ENCODE data around the gene CDH19. TPM values are rescaled to one million over a fixed set of nuclear protein-coding genes. Genes with fewer than 3 reads are reported as not detected.
"Not testable (repeated sequence)": the region's sequence is repeated elsewhere in the genome, so short reads cannot be mapped to it uniquely, and the experiment has no call there.

Gene CDH19
- total and polyA plus RNA-seq, 12 donors, result 7.2 to 35.8 (median 13.8) TPM

GRCh38 chr18:66495844-66496243 lies 108.0 kb downstream of the CDH19 start:
- Histone ChIP-seq H3K4me3 (no peak overlapping the region), H3K27me3 (no peaks in the 10 kb centered on the region), H3K27ac (no peak overlapping the region), H3K9me3 (peaks cover 0 to 2% (median 0%) of the 10 kb centered on the region in 11 donors), H3K4me1 (no peaks in the 10 kb centered on the region), H3K36me3 (no peaks in the 10 kb centered on the region)
- DNase-seq, result peak; percentile 14 to 41
- ATAC-seq, result peak in 5 of 8 donors; percentile 63 to 74 (median 70)
- WGBS, 2 donors, result 33 to 34% methylated on average over 3 of the region's 3 CpGs
- intact Hi-C loops (cut with DNase I), result loop anchor here in 5 of 10 donors (5.0 to 10.0 kb wide), 4 partner anchors 371 to 771 kb away; no protein-coding TSS in a partner anchor
- TF ChIP-seq CTCF (IDR thresholded peaks at IDR 0.05), result peak in 7 of 9 donors; percentile 26 to 66 (median 51)

DNA sequence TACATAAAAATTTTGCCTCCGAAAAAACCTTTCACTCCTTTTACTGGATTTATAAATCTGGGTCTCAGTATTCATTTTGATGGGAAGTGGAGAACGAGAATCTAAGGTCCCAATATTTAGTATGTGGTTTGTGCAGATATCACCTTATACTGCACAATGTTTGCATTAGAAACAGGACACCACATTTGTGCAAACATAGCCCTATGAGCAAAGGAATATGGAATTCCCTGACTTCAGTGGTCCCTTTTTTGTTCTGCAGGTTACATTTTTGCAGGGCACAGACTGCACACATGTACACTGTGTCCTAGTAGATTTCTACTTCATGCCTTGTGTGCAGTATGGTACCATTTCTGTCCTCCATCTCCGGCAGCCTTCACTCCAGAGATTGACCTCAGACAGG lies 130.0 kb downstream of the CDH19 start:
- no peaks in the 10 kb centered on the region for H3K27me3 ChIP-seq
- no peak overlapping the region for H3K4me3 ChIP-seq
- H3K9me3 ChIP-seq, result peaks cover 0 to 8% (median 0%) of the 10 kb centered on the region in 11 donors
- no peak overlapping the region for H3K27ac ChIP-seq
- DNase-seq (no peak), ATAC-seq (no peak)
- no peaks in the 10 kb centered on the region for H3K4me1 ChIP-seq
- no peaks in the 10 kb centered on the region for H3K36me3 ChIP-seq
- intact Hi-C loops (cut with DNase I), result no loop called here
- no peak for TF ChIP-seq CTCF (IDR thresholded peaks at IDR 0.05)
- 77 to 82% methylated on average over 3 of the region's 3 CpGs for WGBS, 2 donors

- H3K36me3 ChIP-seq; H3K4me1 ChIP-seq; H3K27ac ChIP-seq; H3K9me3 ChIP-seq; intact Hi-C loops (cut with DNase I); H3K4me3 ChIP-seq; H3K27me3 ChIP-seq; DNase-seq; ATAC-seq: not testable (repeated sequence)
- 86 to 87% methylated on average over 5 of the region's 5 CpGs for WGBS, 2 donors
These were observed 137.7 kb downstream of the CDH19 start for GRCh38 chr18:66466184-66466583.

DNA sequence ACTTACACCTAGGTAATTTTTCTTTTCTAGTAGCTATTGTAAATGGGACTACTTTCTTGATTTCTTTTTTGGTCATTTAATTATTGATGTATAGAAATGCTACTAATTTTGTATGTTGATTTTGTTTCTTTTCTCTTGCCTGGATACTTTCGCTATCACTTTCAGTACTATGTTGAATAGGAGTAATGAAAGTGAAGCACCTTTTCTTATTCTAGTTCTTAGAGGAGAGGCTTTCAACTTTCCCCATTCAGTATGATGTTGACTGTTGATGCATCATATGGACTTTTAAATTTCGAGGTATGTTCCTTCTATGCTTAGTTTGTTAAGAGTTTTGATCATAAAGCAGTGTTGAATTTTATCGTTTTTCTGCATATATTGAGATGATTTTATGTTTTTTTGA lies 142.5 kb downstream of the CDH19 start:
- no peak for DNase-seq
- 60 to 71% methylated on average over 3 of the region's 3 CpGs for WGBS, 2 donors
- Histone ChIP-seq H3K9me3 (peaks cover 0 to 10% (median 0%) of the 10 kb centered on the region in 11 donors), H3K27ac (no peak overlapping the region), H3K36me3 (no peaks in the 10 kb centered on the region), H3K4me3 (no peak overlapping the region), H3K4me1 (no peaks in the 10 kb centered on the region), H3K27me3 (no peaks in the 10 kb centered on the region)
- ATAC-seq, result no peak
- no peak for TF ChIP-seq CTCF (IDR thresholded peaks at IDR 0.05)
- intact Hi-C loops (cut with DNase I), result no loop called here

- TF ChIP-seq CTCF (IDR thresholded peaks at IDR 0.05), result no peak
- H3K9me3 ChIP-seq, result peaks cover 0 to 10% (median 0%) of the 10 kb centered on the region in 11 donors
- H3K4me1 ChIP-seq, result no peaks in the 10 kb centered on the region
- no peak overlapping the region for H3K27ac ChIP-seq
- intact Hi-C loops (cut with DNase I), result no loop called here
- 41 to 73% methylated on average over 1 of the region's 1 CpG for WGBS, 2 donors
- H3K36me3 ChIP-seq, result no peaks in the 10 kb centered on the region
- no peaks in the 10 kb centered on the region for H3K27me3 ChIP-seq
- DNase-seq (no peak), ATAC-seq (no peak)
- H3K4me3 ChIP-seq, result no peak overlapping the region
These were observed 146.6 kb downstream of the CDH19 start for GRCh38 chr18:66457245-66457644.

Data from heart right ventricle (tissue), 16 donors.